Measurements from ENCODE around the gene SMAD9. TPM values are rescaled to one million over a fixed set of nuclear protein-coding genes. Genes with fewer than 3 reads are reported as not detected.

The SMAD9 gene
- total RNA-seq, 2 experiments from 2014 or later, result 10.3 to 10.8 TPM

- BruUV-seq (replicated peaks), result no TSS peak
- Histone ChIP-seq H3K9me2 (ENCODE audit: insufficient read depth, low read length) (no peaks in the 10 kb centered on the region), H3K4me1 (ENCODE audit: insufficient read depth, low read length, poor library complexity, severe bottlenecking) (no peaks in the 10 kb centered on the region), H3K27ac (ENCODE audit: low read depth, low read length, poor library complexity, severe bottlenecking) (no peak overlapping the region), H4K20me1 (ENCODE audit: insufficient read depth, low read length) (peaks cover 2% of the 10 kb centered on the region; the same call in 1 of the 2 replicates), H3K36me3 (ENCODE audit: insufficient read depth, low read length) (peaks cover 13% of the 10 kb centered on the region), H3K9me3 (ENCODE audit: low read length) (no peaks in the 10 kb centered on the region), H3K79me2 (ENCODE audit: insufficient read depth, low read depth, low read length) (no peaks in the 10 kb centered on the region), H3K4me3 (ENCODE audit: low read depth, low read length, poor library complexity, severe bottlenecking) (no peak overlapping the region), H3K4me2 (ENCODE audit: low read length) (no peak overlapping the region), H2AFZ (ENCODE audit: low read length) (no peak overlapping the region)
- CTCF ChIA-PET (ENCODE audit: unreplicated experiment), result no interaction called here
- DNase-seq (ENCODE audit: low spot score), result no peak
- intact Hi-C loops (cut with micrococcal nuclease; ENCODE audit: unreplicated experiment), result no loop called here
- POLR2A ChIA-PET, result interaction anchor here (0.6 kb wide), 1 partner anchor 35 kb away, joined by 3 read pairs; no protein-coding TSS in a partner anchor
- no peak for TF ChIP-seq CTCF (conservative IDR thresholded peaks at IDR 0.05; ENCODE audit: low read length)
- TF ChIP-seq EZH2phosphoT487 (IDR thresholded peaks at IDR 0.05; ENCODE audit: borderline replicate concordance, low read depth, low read length), result no peak
Observed at GRCh38 chr13:36839281-36839680, 80.8 kb downstream of the SMAD9 start.

GRCh38 chr13:36837354-36838092 is 82.5 kb downstream of the SMAD9 start:
- Histone ChIP-seq H3K4me2 (ENCODE audit: low read length) (no peak overlapping the region), H3K36me3 (ENCODE audit: insufficient read depth, low read length) (peaks cover 8% of the 10 kb centered on the region; the same call in 1 of the 2 replicates), H4K20me1 (ENCODE audit: insufficient read depth, low read length) (peaks cover 4% of the 10 kb centered on the region; the same call in 1 of the 2 replicates), H3K9me3 (ENCODE audit: low read length) (no peaks in the 10 kb centered on the region), H3K9me2 (ENCODE audit: insufficient read depth, low read length) (no peaks in the 10 kb centered on the region), H3K4me3 (ENCODE audit: low read depth, low read length, poor library complexity, severe bottlenecking) (no peak overlapping the region), H3K27ac (ENCODE audit: low read depth, low read length, poor library complexity, severe bottlenecking) (no peak overlapping the region), H3K4me1 (ENCODE audit: insufficient read depth, low read length, poor library complexity, severe bottlenecking) (no peaks in the 10 kb centered on the region), H3K79me2 (ENCODE audit: insufficient read depth, low read depth, low read length) (no peaks in the 10 kb centered on the region), H2AFZ (ENCODE audit: low read length) (no peak overlapping the region)
- intact Hi-C loops (cut with micrococcal nuclease; ENCODE audit: unreplicated experiment), result no loop called here
- CTCF ChIA-PET (ENCODE audit: unreplicated experiment), result no interaction called here
- TF ChIP-seq EZH2phosphoT487 (IDR thresholded peaks at IDR 0.05; ENCODE audit: borderline replicate concordance, low read depth, low read length) (no peak), CTCF (conservative IDR thresholded peaks at IDR 0.05; ENCODE audit: low read length) (no peak)
- no peak for DNase-seq (ENCODE audit: low spot score)
- POLR2A ChIA-PET, result interaction anchor here (0.5 to 0.7 kb wide), 2 partner anchors 860 to 898 kb away, joined by 3 read pairs; no protein-coding TSS in a partner anchor
- no TSS peak for BruUV-seq (replicated peaks)

- CTCF ChIA-PET (ENCODE audit: unreplicated experiment), result no interaction called here
- Histone ChIP-seq H3K4me1 (ENCODE audit: insufficient read depth, low read length, poor library complexity, severe bottlenecking) (no peaks in the 10 kb centered on the region), H2AFZ (ENCODE audit: low read length) (no peak overlapping the region), H3K9me2 (ENCODE audit: insufficient read depth, low read length) (no peaks in the 10 kb centered on the region), H4K20me1 (ENCODE audit: insufficient read depth, low read length) (peaks cover 4% of the 10 kb centered on the region; the same call in 1 of the 2 replicates), H3K79me2 (ENCODE audit: insufficient read depth, low read depth, low read length) (no peaks in the 10 kb centered on the region), H3K27ac (ENCODE audit: low read depth, low read length, poor library complexity, severe bottlenecking) (no peak overlapping the region), H3K4me2 (ENCODE audit: low read length) (no peak overlapping the region), H3K36me3 (ENCODE audit: insufficient read depth, low read length) (peaks cover 35% of the 10 kb centered on the region), H3K9me3 (ENCODE audit: low read length) (no peaks in the 10 kb centered on the region), H3K4me3 (ENCODE audit: low read depth, low read length, poor library complexity, severe bottlenecking) (no peak overlapping the region)
- POLR2A ChIA-PET, result interaction anchor here (2.4 kb wide), 1 partner anchor 9 kb away, joined by 13 read pairs; no protein-coding TSS in a partner anchor
- intact Hi-C loops (cut with micrococcal nuclease; ENCODE audit: unreplicated experiment), result no loop called here
- no peak for DNase-seq (ENCODE audit: low spot score)
- TF ChIP-seq CTCF (conservative IDR thresholded peaks at IDR 0.05; ENCODE audit: low read length), result no peak
- no peak for TF ChIP-seq EZH2phosphoT487 (IDR thresholded peaks at IDR 0.05; ENCODE audit: borderline replicate concordance, low read depth, low read length)
- BruUV-seq (replicated peaks), result no TSS peak
Observed at GRCh38 chr13:36834299-36834698, 85.7 kb downstream of the SMAD9 start.
